Panc1 (cell line): Measurements from ENCODE around the gene PLPPR4. TPM values are rescaled to one million over a fixed set of nuclear protein-coding genes. Genes with fewer than 3 reads are reported as not detected.

Experiments
- ATAC-seq: fragments of 200-7000 bp; cut with Tn5 transposase; 2 replicates; pipeline ENCODE4 v1.9.1; 2020; ENCODE audit warnings: mild to moderate bottlenecking, moderate library complexity
- BruUV-seq: library from RNA; stranded (reverse); fragments of 400-500 nt; replicated peaks from 2 replicates; lab custom pipeline; 2021; lab: Mats Ljungman, UMichigan
- CTCF ChIA-PET: fragments of 300-600 bp; sonication (Branson Sonifier 250); formaldehyde crosslinking; loops from one replicate; lab custom pipeline; 2022; ENCODE audit warnings: antibody characterized with exemption; lab: Charles Lee
- POLR2A ChIA-PET: fragments of 300-600 bp; sonication (Branson Sonifier 250); formaldehyde crosslinking; loops from one replicate; lab custom pipeline; 2022; ENCODE audit warnings: antibody characterized with exemption; lab: Charles Lee
- DNase-seq: peaks from one replicate; pipeline ENCODE4 v3.0.0-alpha.2; 2010; ENCODE audit warnings: low read depth, low spot score
- H3K27ac ChIP-seq: 2 replicates; pipeline ENCODE4 v1.5.1; 2011; ENCODE audit warnings: mild to moderate bottlenecking, low read length, inconsistent platforms
- H3K27me3 ChIP-seq: fragments of 200-500 bp; sonication (Bioruptor generic); 2 replicates; pipeline ENCODE4 v1.6.0; 2014; ENCODE audit warnings: low read length, inconsistent platforms; ENCODE audit not compliant: control insufficient read depth, insufficient read depth
- H3K36me3 ChIP-seq: fragments of 200-500 bp; sonication (Bioruptor generic); 2 replicates; pipeline ENCODE4 v1.5.1; 2014; ENCODE audit warnings: inconsistent platforms, mild to moderate bottlenecking, low read length, moderate library complexity; ENCODE audit not compliant: control insufficient read depth, insufficient read depth
- H3K4me1 ChIP-seq: 2 replicates; pipeline ENCODE4 v1.5.1; 2011; ENCODE audit warnings: inconsistent platforms, mild to moderate bottlenecking, low read length, moderate library complexity; ENCODE audit not compliant: control insufficient read depth, insufficient read depth
- H3K4me3 ChIP-seq, 2 experiments: 2 replicates each; pipeline ENCODE4 v1.5.1; 2011 to 2012; ENCODE audit warnings: low read depth in 2 of 2, low read length in 2 of 2, mild to moderate bottlenecking in 2 of 2, inconsistent platforms in 1 of 2, moderate library complexity in 1 of 2
- H3K9me3 ChIP-seq: fragments of 200-500 bp; sonication (Bioruptor generic); 2 replicates; pipeline ENCODE4 v1.5.1; 2014; ENCODE audit warnings: low read depth, mild to moderate bottlenecking, inconsistent platforms, low read length, moderate library complexity; ENCODE audit not compliant: control insufficient read depth, insufficient read depth
- POLR2AphosphoS5 ChIP-seq: IDR thresholded peaks from 2 replicates; pipeline ENCODE4 v1.6.1; 2012; ENCODE audit warnings: mild to moderate bottlenecking, low read depth, low read length, moderate library complexity
- SIN3A ChIP-seq: IDR thresholded peaks from 2 replicates; pipeline ENCODE4 v1.6.1; 2012; ENCODE audit warnings: low read depth, mild to moderate bottlenecking, low read length, moderate library complexity, borderline replicate concordance; ENCODE audit not compliant: insufficient read depth
- TCF7L2 ChIP-seq: IDR thresholded peaks from 2 replicates; pipeline ENCODE4 v1.6.1; 2011; ENCODE audit warnings: mild to moderate bottlenecking, low read depth, low read length, inconsistent platforms
- in situ Hi-C: cut with HindIII; loops from 2 replicates; pipeline ENCODE4 v1.10.0; 2016; ENCODE audit warnings: low sequenced_read_pairs, low pct_unique_long_range_greater_than_20kb
- intact Hi-C: fragments of 100-400 bp; cut with micrococcal nuclease; formaldehyde crosslinking; loops from one replicate; pipeline ENCODE4 v1.10.0; 2022; ENCODE audit not compliant: unreplicated experiment
- total RNA-seq: library from RNA; stranded (reverse); gene quantifications from one replicate; pipeline ENCODE4 v1.2.1, GENCODE V29; 2021; ENCODE audit not compliant: unreplicated experiment
- TF ChIP-seq, protein P1 (sequence below): fragments of 450-650 bp; IDR thresholded peaks from 2 replicates; pipeline ENCODE4 v1.5.1; 2017; ENCODE audit warnings: mild to moderate bottlenecking
- TF ChIP-seq, protein P2 (sequence below), 2 experiments: IDR thresholded peaks; 2 replicates each; pipeline ENCODE4 v1.6.1; 2011 to 2012; ENCODE audit warnings: low read depth in 2 of 2, control low read depth in 1 of 2, low read length in 1 of 2, mild to moderate bottlenecking in 1 of 2, moderate library complexity in 1 of 2; ENCODE audit not compliant: insufficient read depth in 1 of 2

PLPPR4 gene
- total RNA-seq, 1 experiment from 2014 or later, result not detected

DNA sequence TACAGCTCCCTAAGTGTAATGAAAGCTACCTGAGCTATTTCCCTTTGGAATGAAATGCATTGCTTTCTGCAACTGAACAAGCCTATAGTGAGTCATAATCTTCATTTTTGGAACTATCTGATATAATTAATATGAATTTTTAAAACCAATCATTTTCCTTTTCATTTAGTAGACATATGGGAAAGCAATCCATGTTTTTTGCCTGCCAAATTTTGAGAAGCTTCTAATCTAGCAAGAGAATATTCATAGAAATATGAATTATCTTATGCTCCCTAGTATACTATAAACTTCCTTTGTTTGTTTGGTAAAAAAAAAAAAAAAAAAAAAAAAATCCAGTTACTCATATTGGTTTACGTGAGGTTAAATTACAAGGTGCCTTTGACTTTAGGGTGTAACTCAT lies 68.3 kb downstream of the PLPPR4 start:
- CTCF ChIA-PET, result no interaction called here
- in situ Hi-C loops (no loop called here), intact Hi-C loops (no loop called here)
- DNase-seq (no peak), ATAC-seq (no peak)
- BruUV-seq, result no TSS peak
- H3K4me3 ChIP-seq, result no peak overlapping the region
- no peak for TF ChIP-seq POLR2AphosphoS5
- TF ChIP-seq, protein P1, sequence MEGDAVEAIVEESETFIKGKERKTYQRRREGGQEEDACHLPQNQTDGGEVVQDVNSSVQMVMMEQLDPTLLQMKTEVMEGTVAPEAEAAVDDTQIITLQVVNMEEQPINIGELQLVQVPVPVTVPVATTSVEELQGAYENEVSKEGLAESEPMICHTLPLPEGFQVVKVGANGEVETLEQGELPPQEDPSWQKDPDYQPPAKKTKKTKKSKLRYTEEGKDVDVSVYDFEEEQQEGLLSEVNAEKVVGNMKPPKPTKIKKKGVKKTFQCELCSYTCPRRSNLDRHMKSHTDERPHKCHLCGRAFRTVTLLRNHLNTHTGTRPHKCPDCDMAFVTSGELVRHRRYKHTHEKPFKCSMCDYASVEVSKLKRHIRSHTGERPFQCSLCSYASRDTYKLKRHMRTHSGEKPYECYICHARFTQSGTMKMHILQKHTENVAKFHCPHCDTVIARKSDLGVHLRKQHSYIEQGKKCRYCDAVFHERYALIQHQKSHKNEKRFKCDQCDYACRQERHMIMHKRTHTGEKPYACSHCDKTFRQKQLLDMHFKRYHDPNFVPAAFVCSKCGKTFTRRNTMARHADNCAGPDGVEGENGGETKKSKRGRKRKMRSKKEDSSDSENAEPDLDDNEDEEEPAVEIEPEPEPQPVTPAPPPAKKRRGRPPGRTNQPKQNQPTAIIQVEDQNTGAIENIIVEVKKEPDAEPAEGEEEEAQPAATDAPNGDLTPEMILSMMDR, result no peak
- no peak for TF ChIP-seq SIN3A
- no peak for TF ChIP-seq TCF7L2
- TF ChIP-seq, protein P2, sequence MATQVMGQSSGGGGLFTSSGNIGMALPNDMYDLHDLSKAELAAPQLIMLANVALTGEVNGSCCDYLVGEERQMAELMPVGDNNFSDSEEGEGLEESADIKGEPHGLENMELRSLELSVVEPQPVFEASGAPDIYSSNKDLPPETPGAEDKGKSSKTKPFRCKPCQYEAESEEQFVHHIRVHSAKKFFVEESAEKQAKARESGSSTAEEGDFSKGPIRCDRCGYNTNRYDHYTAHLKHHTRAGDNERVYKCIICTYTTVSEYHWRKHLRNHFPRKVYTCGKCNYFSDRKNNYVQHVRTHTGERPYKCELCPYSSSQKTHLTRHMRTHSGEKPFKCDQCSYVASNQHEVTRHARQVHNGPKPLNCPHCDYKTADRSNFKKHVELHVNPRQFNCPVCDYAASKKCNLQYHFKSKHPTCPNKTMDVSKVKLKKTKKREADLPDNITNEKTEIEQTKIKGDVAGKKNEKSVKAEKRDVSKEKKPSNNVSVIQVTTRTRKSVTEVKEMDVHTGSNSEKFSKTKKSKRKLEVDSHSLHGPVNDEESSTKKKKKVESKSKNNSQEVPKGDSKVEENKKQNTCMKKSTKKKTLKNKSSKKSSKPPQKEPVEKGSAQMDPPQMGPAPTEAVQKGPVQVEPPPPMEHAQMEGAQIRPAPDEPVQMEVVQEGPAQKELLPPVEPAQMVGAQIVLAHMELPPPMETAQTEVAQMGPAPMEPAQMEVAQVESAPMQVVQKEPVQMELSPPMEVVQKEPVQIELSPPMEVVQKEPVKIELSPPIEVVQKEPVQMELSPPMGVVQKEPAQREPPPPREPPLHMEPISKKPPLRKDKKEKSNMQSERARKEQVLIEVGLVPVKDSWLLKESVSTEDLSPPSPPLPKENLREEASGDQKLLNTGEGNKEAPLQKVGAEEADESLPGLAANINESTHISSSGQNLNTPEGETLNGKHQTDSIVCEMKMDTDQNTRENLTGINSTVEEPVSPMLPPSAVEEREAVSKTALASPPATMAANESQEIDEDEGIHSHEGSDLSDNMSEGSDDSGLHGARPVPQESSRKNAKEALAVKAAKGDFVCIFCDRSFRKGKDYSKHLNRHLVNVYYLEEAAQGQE (IDR thresholded peaks at IDR 0.05; ENCODE audit: insufficient read depth in 1 of 2, low read depth in 2 of 2, low read length in 1 of 2), result no peak
- H3K9me3 ChIP-seq, result no peaks in the 10 kb centered on the region
- H3K27ac ChIP-seq, result no peak overlapping the region
- POLR2A ChIA-PET, result no interaction called here
- H3K27me3 ChIP-seq, result no peaks in the 10 kb centered on the region
- H3K4me1 ChIP-seq, result no peaks in the 10 kb centered on the region
- no peaks in the 10 kb centered on the region for H3K36me3 ChIP-seq

DNA sequence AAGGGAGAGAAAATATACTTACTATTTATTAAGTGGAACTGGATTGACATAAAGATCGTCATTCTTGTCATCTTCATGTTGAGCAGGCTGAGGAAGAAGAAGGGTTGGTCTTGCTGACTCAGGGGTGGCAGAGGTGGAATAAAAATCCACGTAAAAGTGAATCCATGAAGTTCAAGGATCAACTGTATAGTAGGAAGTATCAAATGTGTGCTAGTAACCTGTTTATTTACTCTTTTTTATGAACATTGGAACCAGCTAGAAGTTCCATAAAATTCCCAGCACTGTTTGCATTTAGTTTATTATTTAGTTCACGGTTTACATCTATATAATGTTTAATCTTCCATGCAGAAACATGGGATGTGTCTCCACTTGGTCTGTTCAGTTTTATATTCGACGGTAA lies 70.7 kb downstream of the PLPPR4 start:
- TF ChIP-seq SIN3A (no peak), POLR2AphosphoS5 (no peak), TCF7L2 (no peak)
- TF ChIP-seq, protein P1, result no peak
- TF ChIP-seq, protein P2 (IDR thresholded peaks at IDR 0.05; ENCODE audit: insufficient read depth in 1 of 2, low read depth in 2 of 2, low read length in 1 of 2), result no peak
- Histone ChIP-seq H3K9me3 (no peaks in the 10 kb centered on the region), H3K27ac (no peak overlapping the region), H3K4me3 (no peak overlapping the region), H3K4me1 (no peaks in the 10 kb centered on the region), H3K27me3 (no peaks in the 10 kb centered on the region), H3K36me3 (no peaks in the 10 kb centered on the region)
- intact Hi-C loops (no loop called here), in situ Hi-C loops (no loop called here)
- ChIA-PET POLR2A (no interaction called here), CTCF (no interaction called here)
- DNase-seq, result no peak
- no TSS peak for BruUV-seq
- ATAC-seq, result no peak
